A549 (cell line): ENCODE data around the gene TLCD4. TPM values are rescaled to one million over a fixed set of nuclear protein-coding genes. Genes with fewer than 3 reads are reported as not detected.

Experiments
- ATAC-seq, 2 experiments: fragments of 200-7000 bp in 1 of 2; fragments of >200 bp in 1 of 2; cut with Nextera tagmentation in 1 of 2; cut with Tn5 transposase in 1 of 2; 3 replicates each; pipeline versions ENCODE4 v1.8.0 to v1.9.1; 2018 to 2020; ENCODE audit warnings: mild to moderate bottlenecking in 1 of 2, moderate library complexity in 1 of 2
- CTCF ChIA-PET: fragments of 300-600 bp; sonication (Branson Sonifier 250); formaldehyde crosslinking; extraction: SDS; loops from one replicate; lab custom pipeline; 2021; ENCODE audit warnings: antibody characterized with exemption, inconsistent platforms; lab: Yijun Ruan, JAX
- POLR2A ChIA-PET: fragments of 350-600 bp; formaldehyde crosslinking; extraction: SDS; loops from one replicate; lab custom pipeline; 2021; ENCODE audit warnings: antibody characterized with exemption, inconsistent platforms; lab: Yijun Ruan, JAX
- DNase-seq, 2 experiments: peaks; one replicate each; pipeline versions ENCODE4 v3.0.0 to v3.0.0-alpha.2; 2011 to 2016; ENCODE audit warnings: low read depth in 1 of 2, low spot score in 1 of 2
- FAIRE-seq: peaks from 2 replicates; lab custom pipeline; 2011; peaks lifted over from hg19 to GRCh38; lab: Jason Lieb, UNC
- H3K27ac ChIP-seq, 2 experiments: fragments of >200 bp; sonication (Bioruptor Twin); formaldehyde crosslinking; 3 replicates each; pipeline ENCODE4 v1.5.1; 2016 to 2017
- H3K4me1 ChIP-seq: fragments of >200 bp; sonication (Bioruptor Twin); formaldehyde crosslinking; 3 replicates; pipeline ENCODE4 v1.6.1; 2016
- H3K4me2 ChIP-seq: fragments of >200 bp; sonication (Bioruptor Twin); formaldehyde crosslinking; 3 replicates; pipeline ENCODE4 v1.6.1; 2016
- H3K4me3 ChIP-seq: fragments of >200 bp; sonication (Bioruptor Twin); formaldehyde crosslinking; 3 replicates; pipeline ENCODE4 v1.5.1; 2016
- H3K9me3 ChIP-seq: fragments of >200 bp; sonication (Bioruptor Twin); formaldehyde crosslinking; 3 replicates; pipeline ENCODE4 v1.6.1; 2016
- ATOH8 ChIP-seq: fragments of 250-450 bp; sonication (Bioruptor Pico); IDR thresholded peaks from 2 replicates; pipeline ENCODE4 v1.5.0; 2020; ENCODE audit warnings: low read depth, mild to moderate bottlenecking, moderate library complexity
- BCL3 ChIP-seq: fragments of >200 bp; sonication (Bioruptor Twin); formaldehyde crosslinking; IDR thresholded peaks from 3 replicates; pipeline ENCODE4 v1.6.1; 2016
- CBX8 ChIP-seq: fragments of 200-600 bp; sonication (generic); IDR thresholded peaks from 2 replicates; pipeline ENCODE4 v1.6.1; 2016
- CEBPB ChIP-seq, 2 experiments: fragments of >200 bp in 1 of 2; sonication (Bioruptor Twin) in 1 of 2; formaldehyde crosslinking in 1 of 2; IDR thresholded peaks; 2 replicates each; pipeline ENCODE4 v1.6.1; 2012 to 2016
- EHMT2 ChIP-seq: fragments of 200-600 bp; sonication (generic); IDR thresholded peaks from 2 replicates; pipeline ENCODE4 v1.6.1; 2016; ENCODE audit warnings: antibody characterized with exemption, low read depth, mild to moderate bottlenecking, moderate library complexity
- ESRRA ChIP-seq: fragments of 150-350 bp; IDR thresholded peaks from 2 replicates; pipeline ENCODE4 v1.6.1; 2014; ENCODE audit warnings: mild to moderate bottlenecking, low read length, borderline replicate concordance
- FOSL2 ChIP-seq, 2 experiments: fragments of 450-650 bp in 1 of 2; fragments of >200 bp in 1 of 2; sonication (Bioruptor Twin) in 1 of 2; formaldehyde crosslinking; IDR thresholded peaks; 2 replicates each; pipeline versions ENCODE4 v1.5.0 to v1.6.1; 2016 to 2020; ENCODE audit warnings: mild to moderate bottlenecking in 1 of 2, moderate library complexity in 1 of 2
- HES2 ChIP-seq: fragments of >200 bp; sonication (Bioruptor Twin); formaldehyde crosslinking; IDR thresholded peaks from 2 replicates; pipeline ENCODE4 v1.6.1; 2016
- HEYL ChIP-seq: fragments of 250-450 bp; sonication (Bioruptor Pico); IDR thresholded peaks from 2 replicates; pipeline ENCODE4 v1.8.0; 2021; ENCODE audit warnings: mild to moderate bottlenecking, moderate library complexity
- HMGXB4 ChIP-seq: fragments of 250-450 bp; sonication (Bioruptor Pico); IDR thresholded peaks from 2 replicates; pipeline ENCODE4 v1.5.0; 2021; ENCODE audit warnings: mild to moderate bottlenecking, moderate library complexity, borderline replicate concordance
- HOXB13 ChIP-seq: fragments of 250-450 bp; sonication (Bioruptor Pico); IDR thresholded peaks from 2 replicates; pipeline ENCODE4 v1.5.0; 2020; ENCODE audit warnings: low read depth, mild to moderate bottlenecking, moderate library complexity
- HOXB5 ChIP-seq: fragments of 250-450 bp; sonication (Bioruptor Pico); IDR thresholded peaks from 2 replicates; pipeline ENCODE4 v1.5.0; 2020; ENCODE audit warnings: mild to moderate bottlenecking, moderate library complexity
- JUN ChIP-seq, 2 experiments: fragments of >200 bp; sonication (Bioruptor Twin); formaldehyde crosslinking; IDR thresholded peaks; 2 replicates in 1 of 2; 3 replicates in 1 of 2; pipeline ENCODE4 v1.6.1; 2016 to 2017
- JUNB ChIP-seq: fragments of >200 bp; sonication (Bioruptor Twin); formaldehyde crosslinking; IDR thresholded peaks from 2 replicates; pipeline ENCODE4 v1.6.1; 2016
- KDM1A ChIP-seq: fragments of 200-600 bp; sonication (generic); IDR thresholded peaks from 2 replicates; pipeline ENCODE4 v1.6.1; 2016; ENCODE audit warnings: low read depth, mild to moderate bottlenecking
- KDM5A ChIP-seq: fragments of 200-600 bp; sonication (generic); IDR thresholded peaks from 2 replicates; pipeline ENCODE4 v1.6.1; 2016; ENCODE audit warnings: antibody characterized with exemption, mild to moderate bottlenecking
- MAX ChIP-seq: IDR thresholded peaks from 2 replicates; pipeline ENCODE4 v1.6.1; 2012
- MAZ ChIP-seq: fragments of 150-350 bp; IDR thresholded peaks from 2 replicates; pipeline ENCODE4 v1.6.1; 2014; ENCODE audit warnings: antibody characterized with exemption, low read depth, low read length, borderline replicate concordance
- MYC ChIP-seq: IDR thresholded peaks from 2 replicates; pipeline ENCODE4 v1.6.1; 2012; ENCODE audit warnings: mild to moderate bottlenecking, inconsistent platforms, low read length, improper control_type of control experiment, borderline replicate concordance
- NFE2L2 ChIP-seq: fragments of 150-350 bp; conservative IDR thresholded peaks from 2 replicates; pipeline ENCODE4 v1.6.1; 2014; ENCODE audit warnings: low read length
- NPAS2 ChIP-seq: fragments of 250-450 bp; sonication (Bioruptor Pico); IDR thresholded peaks from 2 replicates; pipeline ENCODE4 v1.8.0; 2022; ENCODE audit warnings: mild to moderate bottlenecking, moderate library complexity, borderline replicate concordance
- POLR2A ChIP-seq: IDR thresholded peaks from 2 replicates; pipeline ENCODE4 v1.6.1; 2012; ENCODE audit warnings: mild to moderate bottlenecking, low read length
- RAD21 ChIP-seq, 2 experiments: fragments of >200 bp in 1 of 2; sonication (Bioruptor Twin) in 1 of 2; formaldehyde crosslinking in 1 of 2; IDR thresholded peaks in 1 of 2; conservative IDR thresholded peaks in 1 of 2; 2 replicates in 1 of 2; 3 replicates in 1 of 2; pipeline ENCODE4 v1.6.1; 2012 to 2018; ENCODE audit warnings: inconsistent platforms in 1 of 2
- ZNF302 ChIP-seq: fragments of 250-450 bp; sonication (Bioruptor Pico); IDR thresholded peaks from 2 replicates; pipeline ENCODE4 v1.9.0; 2021; ENCODE audit warnings: inconsistent platforms, mild to moderate bottlenecking, moderate library complexity
- ZSCAN20 ChIP-seq: fragments of 250-450 bp; sonication (Bioruptor Pico); IDR thresholded peaks from 2 replicates; pipeline ENCODE4 v1.8.0; 2022; ENCODE audit warnings: mild to moderate bottlenecking, moderate library complexity
- WGBS: methylation state at CpG from one replicate; pipeline ENCODE4 v1.1.6; 2017; ENCODE audit errors: missing lambda C conversion rate; 5-methylcytosine and 5-hydroxymethylcytosine counted together
- polyA minus RNA-seq: library from RNA; depleted of rRNA, polyadenylated mRNA; stranded (reverse); fragments of >200 nt; gene quantifications from 2 replicates; pipeline ENCODE4 v1.2.3, GENCODE V29; 2011; rRNA and poly(A)+ RNA removed
- polyA plus RNA-seq, 4 experiments: library from polyadenylated mRNA; depleted of rRNA in 3 of 4; stranded (reverse); fragments of >200 nt; fragmentation: RNase III in 1 of 4; extraction: RNeasy Plus Mini Kit Qiagen cat#74134 plus additional on column Dnase treatment in 1 of 4; gene quantifications; 2 replicates in 3 of 4; 3 replicates in 1 of 4; pipeline ENCODE4 v1.2.3, GENCODE V29; 2011 to 2017

Gene TLCD4
- 18.0 and 24.1 TPM in 2 replicates for polyA plus RNA-seq (2011; rRNA removed)
- polyA plus RNA-seq (2012; cell fraction: cytosol; rRNA removed) = 3.6 and 4.5 TPM in 2 replicates
- polyA plus RNA-seq (2012; cell fraction: nucleus; rRNA removed) = 1.4 and 3.1 TPM in 2 replicates
- 12.7 to 14.2 TPM (median 13.3 TPM) in 3 replicates for polyA plus RNA-seq (2017; fragmentation: RNase III; extraction: RNeasy Plus Mini Kit Qiagen cat#74134 plus additional on column Dnase treatment)
- polyA minus RNA-seq = 16.0 and 19.7 TPM in 2 replicates

DNA sequence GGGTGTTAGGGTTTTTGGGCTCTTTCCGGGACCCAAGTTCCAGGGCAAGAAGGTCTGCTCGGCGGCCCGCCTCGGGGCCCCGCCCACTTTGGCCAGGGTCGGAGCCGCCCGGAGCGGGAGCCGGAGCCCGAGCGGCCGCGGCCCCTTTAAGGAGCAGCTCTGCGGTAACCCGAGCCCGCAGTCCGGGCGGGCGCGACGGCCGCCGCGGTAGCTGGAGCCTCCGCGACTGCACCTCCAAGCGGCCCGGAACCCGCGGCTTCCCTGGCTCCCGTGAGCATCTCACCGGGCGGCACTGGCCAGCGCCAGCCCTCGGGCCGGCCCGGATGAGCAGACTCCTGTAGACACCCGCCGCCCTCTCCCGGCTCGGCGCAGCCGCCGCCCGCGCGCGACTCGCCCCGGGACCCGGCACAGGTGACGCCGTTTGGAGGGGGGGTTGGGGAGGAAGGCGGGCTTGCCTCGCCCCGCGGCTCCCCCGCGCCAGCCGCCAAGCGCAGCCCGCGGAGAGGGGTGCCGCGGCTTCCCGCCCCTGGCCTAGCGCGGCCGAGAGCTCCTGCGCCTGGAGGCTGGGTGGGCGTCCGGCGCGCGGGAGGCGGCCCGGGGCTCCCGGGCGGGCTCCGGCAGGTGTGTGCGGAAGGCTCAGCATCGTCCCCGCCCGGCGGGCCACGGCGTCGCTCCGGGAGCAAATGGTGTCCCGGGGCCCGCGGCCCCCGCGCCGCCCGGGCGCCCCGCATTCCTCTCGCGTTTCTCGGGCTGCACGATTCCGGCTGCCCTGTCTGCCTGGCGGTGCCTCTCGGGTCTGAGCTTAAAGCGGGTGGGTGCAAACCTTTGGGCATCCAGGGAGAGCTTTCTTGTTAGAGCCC lies at the start of gene TLCD4:
Gene TLCD4 (plus strand): TSS at position 149 of the 860 bp plus-strand sequence. CDS start 26,547 bp downstream, outside the sequence.
- no peak for FAIRE-seq
- Histone ChIP-seq H3K4me2 (peak within 1 kb of the TSS; percentile 87), H3K27ac (peak within 1 kb of the TSS; percentile 97 to 100), H3K4me1 (peaks cover 40% of the 10 kb centered on the region), H3K4me3 (peak within 1 kb of the TSS; percentile 99), H3K9me3 (no peaks in the 10 kb centered on the region)
- TF ChIP-seq BCL3 (no peak), EHMT2 (no peak), ZNF302 (CRISPR knock-in tag) (no peak), POLR2A (peak; percentile 33; the same call in 1 of the 2 replicates), HOXB5 (CRISPR knock-in tag) (no peak), JUNB (no peak), JUN (IDR thresholded peaks at IDR 0.05) (peak in 1 of 2 experiments; percentile 12; a peak in 1 of 5 replicates), KDM5A (no peak), HOXB13 (CRISPR knock-in tag) (no peak), ESRRA (no peak), HEYL (CRISPR knock-in tag) (no peak)
- WGBS = 0% methylated on average over 1 of the region's 108 CpGs
- peak; percentile 91 to 94 for ATAC-seq
- DNase-seq = peak; percentile 46 to 50
- ChIA-PET POLR2A (interaction anchor here (0.5 to 3.2 kb wide), 8 partner anchors 10 to 116 kb away, joined by 3 to 26 read pairs (median 3); partner anchors contain the start of genes ALG14 and RWDD3), CTCF (interaction anchor here (0.7 to 2.9 kb wide), 19 partner anchors 10 to 263 kb away, joined by 3 to 20 read pairs (median 5); partner anchors contain the start of genes ALG14 and RWDD3)

DNA sequence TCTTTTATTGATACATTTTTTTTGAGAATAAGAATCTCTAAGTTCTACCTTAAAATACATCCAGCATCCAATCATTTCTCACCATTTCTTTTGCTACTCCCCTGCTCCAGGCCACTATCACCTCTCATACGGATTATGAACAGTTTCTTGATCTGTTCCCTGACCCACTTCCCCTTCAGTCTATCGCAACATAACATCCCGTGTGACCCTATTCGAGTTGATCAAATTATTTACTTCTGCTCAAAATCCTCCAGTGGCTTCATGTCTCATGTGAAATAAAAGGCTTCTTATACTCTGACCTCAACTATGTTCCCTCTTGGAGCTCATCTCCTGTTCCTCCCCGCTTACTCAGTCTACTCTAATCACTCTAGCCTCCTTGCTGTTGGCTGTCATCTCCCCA lies 49.6 kb upstream of the TLCD4 start:
- CTCF ChIA-PET = no interaction called here
- DNase-seq = no peak
- Histone ChIP-seq H3K9me3 (no peaks in the 10 kb centered on the region), H3K4me3 (no peak overlapping the region)
- 93% methylated on average over 5 of the region's 5 CpGs for WGBS
- TF ChIP-seq HES2 (no peak), RAD21 (conservative IDR thresholded peaks at IDR 0.05 in 1 of 2, IDR thresholded peaks at IDR 0.05 in 1 of 2) (no peak)
- TF ChIP-seq, all 56 proteins: peak for 0
- POLR2A ChIA-PET = no interaction called here
- Histone ChIP-seq H3K27ac (no peak overlapping the region), H3K4me2 (no peak overlapping the region), H3K4me1 (peaks cover 23% of the 10 kb centered on the region)
- FAIRE-seq = no peak
- ATAC-seq = no peak

DNA sequence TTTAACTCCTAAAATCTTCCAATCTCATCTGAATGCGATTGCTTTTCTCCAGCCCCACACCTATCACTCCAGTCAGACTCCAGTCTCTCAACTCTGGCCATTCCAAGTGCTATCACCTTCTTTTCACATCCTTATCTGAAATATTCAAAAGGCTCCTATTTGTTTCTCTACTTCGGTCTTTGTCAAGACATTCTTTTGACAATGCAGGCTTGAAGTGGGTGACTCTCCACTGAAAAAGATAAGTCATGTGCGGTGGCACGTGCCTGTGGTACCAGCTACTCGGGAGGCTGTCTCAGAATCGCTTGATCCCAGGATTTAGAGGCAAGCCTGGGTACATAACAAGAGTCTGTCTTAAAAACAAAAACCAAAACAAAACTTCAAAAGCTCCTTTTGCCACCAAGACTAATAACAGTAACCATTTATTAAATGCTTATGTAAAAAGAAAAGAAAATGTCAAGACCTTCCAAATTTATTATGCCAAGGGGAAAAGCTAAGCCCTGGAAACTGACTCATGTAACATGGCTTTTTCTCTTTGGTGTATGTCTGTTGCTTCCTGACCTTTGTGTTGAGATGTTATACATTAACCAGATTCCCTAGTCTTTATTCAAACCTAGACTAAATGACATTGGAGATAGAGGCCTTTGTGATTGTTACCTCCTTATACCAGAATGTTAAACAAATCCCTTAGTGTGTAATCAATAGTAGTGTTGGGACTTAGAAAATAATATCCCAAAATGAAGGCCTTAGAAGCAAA lies 48.0 kb upstream of the TLCD4 start:
- Histone ChIP-seq H3K4me3 (no peak overlapping the region), H3K4me2 (peak overlapping the region; percentile 65), H3K4me1 (peaks cover 27% of the 10 kb centered on the region), H3K27ac (peak overlapping the region; percentile 68 to 79), H3K9me3 (no peaks in the 10 kb centered on the region)
- DNase-seq = no peak
- ChIA-PET POLR2A (no interaction called here), CTCF (no interaction called here)
- WGBS = 89% methylated on average over 6 of the region's 6 CpGs
- no peak for ATAC-seq
- FAIRE-seq = no peak
- no peak for TF ChIP-seq MAZ
- TF ChIP-seq NPAS2 = no peak
- no peak for TF ChIP-seq ATOH8
- TF ChIP-seq MYC = no peak
- TF ChIP-seq CBX8 = no peak
- no peak for TF ChIP-seq ZNF302 (CRISPR knock-in tag)
- TF ChIP-seq FOSL2 (IDR thresholded peaks at IDR 0.05) = no peak
- no peak for TF ChIP-seq FOSL2 (CRISPR knock-in tag; IDR thresholded peaks at IDR 0.05)
- no peak for TF ChIP-seq NFE2L2
- no peak for TF ChIP-seq ESRRA
- no peak for TF ChIP-seq MAX
- TF ChIP-seq CEBPB (IDR thresholded peaks at IDR 0.05) = no peak
- TF ChIP-seq ZSCAN20 (CRISPR knock-in tag) = no peak
- TF ChIP-seq EHMT2 = no peak
- TF ChIP-seq KDM1A = no peak
- TF ChIP-seq HES2 = no peak
- no peak for TF ChIP-seq JUNB
- no peak for TF ChIP-seq HMGXB4
